ENCODE results near the gene HSPH1. TPM values are rescaled to one million over a fixed set of nuclear protein-coding genes. Genes with fewer than 3 reads are reported as not detected.
A peak's percentile ranks its signal among the peaks of the same experiment; 100 is the strongest.

HSPH1 gene
- polyA plus RNA-seq (2012; ENCODE audit: insufficient read depth, insufficient read length): 136 TPM

GRCh38 chr13:31161557-31162150 is at the start of gene HSPH1:
TSS of gene HSPH1 (minus strand) at chr13:31161904. CDS start at chr13:31161582, 322 bp downstream.
- peak; percentile 97 for DNase-seq (ENCODE audit: low read depth, low spot score)
- peak within 1 kb of the TSS; percentile 86 for H3K4me3 ChIP-seq (ENCODE audit: low read length)

- no peak for DNase-seq (ENCODE audit: low read depth, low spot score)
- H3K4me3 ChIP-seq (ENCODE audit: low read length): no peak overlapping the region
These were observed 48.1 kb upstream of the HSPH1 start for GRCh38 chr13:31209841-31210210.

GRCh38 chr13:31209172-31209840 is 47.6 kb upstream of the HSPH1 start:
- no peak overlapping the region for H3K4me3 ChIP-seq (ENCODE audit: low read length)
- no peak for DNase-seq (ENCODE audit: low read depth, low spot score)

GRCh38 chr13:31208559-31209122 is 46.9 kb upstream of the HSPH1 start:
- no peak overlapping the region for H3K4me3 ChIP-seq (ENCODE audit: low read length)
- DNase-seq (ENCODE audit: low read depth, low spot score): no peak

- DNase-seq (ENCODE audit: low read depth, low spot score): no peak
- no peak overlapping the region for H3K4me3 ChIP-seq (ENCODE audit: low read length)
These were observed 46.2 kb upstream of the HSPH1 start for GRCh38 chr13:31207661-31208552.

- DNase-seq (ENCODE audit: low read depth, low spot score): no peak
- H3K4me3 ChIP-seq (ENCODE audit: low read length): no peak overlapping the region
These were observed 42.9 kb upstream of the HSPH1 start for GRCh38 chr13:31204592-31204991.

- no peak for DNase-seq (ENCODE audit: low read depth, low spot score)
- H3K4me3 ChIP-seq (ENCODE audit: low read length): peak overlapping the region; percentile 68
These were observed 39.8 kb upstream of the HSPH1 start for GRCh38 chr13:31201341-31202031.

GRCh38 chr13:31200637-31200971 is 38.9 kb upstream of the HSPH1 start:
- DNase-seq (ENCODE audit: low read depth, low spot score): peak; percentile 11
- peak overlapping the region; percentile 68 for H3K4me3 ChIP-seq (ENCODE audit: low read length)

- H3K4me3 ChIP-seq (ENCODE audit: low read length): peak within 1 kb of the TSS; percentile 68
- DNase-seq (ENCODE audit: low read depth, low spot score): peak; percentile 52
These were observed 38.3 kb upstream of the HSPH1 start, which contains the start of gene B3GLCT for GRCh38 chr13:31199849-31200636. TSS of gene B3GLCT (plus strand) at chr13:31199975. CDS start at chr13:31200085, 110 bp downstream.

- H3K4me3 ChIP-seq (ENCODE audit: low read length): peak overlapping the region; percentile 68
- peak; percentile 27 for DNase-seq (ENCODE audit: low read depth, low spot score)
These were observed 37.8 kb upstream of the HSPH1 start for GRCh38 chr13:31199527-31199848.

GRCh38 chr13:31198519-31198918 is 36.8 kb upstream of the HSPH1 start:
- H3K4me3 ChIP-seq (ENCODE audit: low read length): no peak overlapping the region
- DNase-seq (ENCODE audit: low read depth, low spot score): no peak

- H3K4me3 ChIP-seq (ENCODE audit: low read length): no peak overlapping the region
- no peak for DNase-seq (ENCODE audit: low read depth, low spot score)
These were observed 35.3 kb upstream of the HSPH1 start for GRCh38 chr13:31196992-31197391.

- H3K4me3 ChIP-seq (ENCODE audit: low read length): no peak overlapping the region
- no peak for DNase-seq (ENCODE audit: low read depth, low spot score)
These were observed 33.9 kb upstream of the HSPH1 start for GRCh38 chr13:31195616-31196015.

- no peak for DNase-seq (ENCODE audit: low read depth, low spot score)
- H3K4me3 ChIP-seq (ENCODE audit: low read length): no peak overlapping the region
These were observed 30.6 kb upstream of the HSPH1 start for GRCh38 chr13:31192306-31192705.

GRCh38 chr13:31191748-31192147 is 30.0 kb upstream of the HSPH1 start:
- no peak overlapping the region for H3K4me3 ChIP-seq (ENCODE audit: low read length)
- peak; percentile 22 for DNase-seq (ENCODE audit: low read depth, low spot score)

GRCh38 chr13:31184981-31185645 is 23.4 kb upstream of the HSPH1 start:
- H3K4me3 ChIP-seq (ENCODE audit: low read length): no peak overlapping the region
- DNase-seq (ENCODE audit: low read depth, low spot score): no peak

GRCh38 chr13:31184451-31184850 is 22.7 kb upstream of the HSPH1 start:
- no peak overlapping the region for H3K4me3 ChIP-seq (ENCODE audit: low read length)
- DNase-seq (ENCODE audit: low read depth, low spot score): no peak

GRCh38 chr13:31182987-31183386 is 21.3 kb upstream of the HSPH1 start:
- no peak overlapping the region for H3K4me3 ChIP-seq (ENCODE audit: low read length)
- no peak for DNase-seq (ENCODE audit: low read depth, low spot score)
